ENCODE measurements around the gene TOPAZ1.

The TOPAZ1 gene

DNA sequence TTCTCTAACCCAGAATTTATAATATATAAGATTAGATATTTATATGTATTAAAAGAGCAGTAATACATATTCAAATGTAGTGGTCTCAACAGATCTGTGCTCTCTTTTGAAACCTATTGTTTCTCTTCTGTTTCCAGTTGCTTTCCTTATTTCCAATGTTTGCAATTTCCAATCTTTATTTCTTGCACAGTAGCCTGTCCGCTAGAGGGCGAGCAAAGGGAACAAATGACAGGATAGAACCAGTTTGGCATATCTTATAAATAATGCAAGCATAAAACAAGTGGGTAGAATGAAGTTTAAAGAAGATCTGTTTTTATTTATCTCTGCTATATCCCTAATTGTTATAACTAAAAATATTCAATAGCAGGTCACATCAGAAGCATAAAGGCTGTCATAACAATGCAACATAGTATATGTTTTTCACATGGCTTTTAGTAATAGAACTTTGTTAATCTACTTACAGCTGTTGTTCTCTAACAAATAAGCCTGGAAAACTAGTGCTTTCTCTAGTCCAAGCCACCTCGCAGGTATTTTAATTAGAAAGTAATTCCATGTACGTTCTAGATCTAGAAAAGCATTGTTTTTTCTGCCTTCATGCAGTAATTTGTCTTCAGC is 81.8 kb downstream of the TOPAZ1 start:
- Histone ChIP-seq H3K4me1 (ENCODE audit: low read length) (no peaks in the 10 kb centered on the region), H3K9me3 (ENCODE audit: insufficient read depth, low read length) (no peaks in the 10 kb centered on the region), H2AFZ (ENCODE audit: low read depth, low read length) (no peak overlapping the region), H3K4me2 (ENCODE audit: low read length) (no peak overlapping the region), H3K4me3 (ENCODE audit: low read length) (no peak overlapping the region), H3K36me3 (replicated peaks; ENCODE audit: low read depth, low read length) (no peaks in the 10 kb centered on the region), H4K20me1 (ENCODE audit: insufficient read depth, low read length) (no peaks in the 10 kb centered on the region), H3K27me3 (ENCODE audit: low read depth, low read length) (peaks cover 6% of the 10 kb centered on the region; the same call in 1 of the 2 replicates), H3K27ac (ENCODE audit: low read length) (no peak overlapping the region), H3K9ac (ENCODE audit: low read length) (no peak overlapping the region), H3K79me2 (ENCODE audit: low read length) (no peaks in the 10 kb centered on the region)
- TF ChIP-seq, protein P1, sequence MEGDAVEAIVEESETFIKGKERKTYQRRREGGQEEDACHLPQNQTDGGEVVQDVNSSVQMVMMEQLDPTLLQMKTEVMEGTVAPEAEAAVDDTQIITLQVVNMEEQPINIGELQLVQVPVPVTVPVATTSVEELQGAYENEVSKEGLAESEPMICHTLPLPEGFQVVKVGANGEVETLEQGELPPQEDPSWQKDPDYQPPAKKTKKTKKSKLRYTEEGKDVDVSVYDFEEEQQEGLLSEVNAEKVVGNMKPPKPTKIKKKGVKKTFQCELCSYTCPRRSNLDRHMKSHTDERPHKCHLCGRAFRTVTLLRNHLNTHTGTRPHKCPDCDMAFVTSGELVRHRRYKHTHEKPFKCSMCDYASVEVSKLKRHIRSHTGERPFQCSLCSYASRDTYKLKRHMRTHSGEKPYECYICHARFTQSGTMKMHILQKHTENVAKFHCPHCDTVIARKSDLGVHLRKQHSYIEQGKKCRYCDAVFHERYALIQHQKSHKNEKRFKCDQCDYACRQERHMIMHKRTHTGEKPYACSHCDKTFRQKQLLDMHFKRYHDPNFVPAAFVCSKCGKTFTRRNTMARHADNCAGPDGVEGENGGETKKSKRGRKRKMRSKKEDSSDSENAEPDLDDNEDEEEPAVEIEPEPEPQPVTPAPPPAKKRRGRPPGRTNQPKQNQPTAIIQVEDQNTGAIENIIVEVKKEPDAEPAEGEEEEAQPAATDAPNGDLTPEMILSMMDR (IDR thresholded peaks at IDR 0.05; ENCODE audit: low read depth, low read length), result peak; percentile 95
- no peak for TF ChIP-seq EZH2phosphoT487 (IDR thresholded peaks at IDR 0.05; ENCODE audit: low read depth)

DNA sequence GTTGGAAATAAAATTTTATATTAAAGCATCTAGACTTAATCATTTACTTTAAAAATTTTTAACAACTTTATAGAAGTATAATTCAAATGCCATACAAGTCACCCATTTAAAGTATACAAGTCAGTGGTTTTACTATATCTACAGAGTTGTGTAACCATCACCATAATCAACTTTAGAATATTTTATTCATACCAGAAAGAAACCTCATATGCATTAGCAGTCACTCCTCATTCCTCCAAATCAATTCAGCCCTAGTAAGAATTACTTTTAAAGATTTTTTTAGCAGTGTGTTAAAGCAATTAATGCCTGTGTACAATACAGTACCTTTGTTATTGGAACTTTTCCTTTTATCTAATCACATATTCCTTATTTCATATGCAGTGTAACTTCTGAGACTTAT is 82.9 kb downstream of the TOPAZ1 start:
- H3K9me3 ChIP-seq (ENCODE audit: insufficient read depth, low read length), result no peaks in the 10 kb centered on the region
- TF ChIP-seq EZH2phosphoT487 (IDR thresholded peaks at IDR 0.05; ENCODE audit: low read depth), result no peak
- TF ChIP-seq, protein P1 (IDR thresholded peaks at IDR 0.05; ENCODE audit: low read depth, low read length), result no peak
- no peaks in the 10 kb centered on the region for H4K20me1 ChIP-seq (ENCODE audit: insufficient read depth, low read length)
- H3K9ac ChIP-seq (ENCODE audit: low read length), result no peak overlapping the region
- no peak overlapping the region for H3K27ac ChIP-seq (ENCODE audit: low read length)
- no peak overlapping the region for H2AFZ ChIP-seq (ENCODE audit: low read depth, low read length)
- no peaks in the 10 kb centered on the region for H3K79me2 ChIP-seq (ENCODE audit: low read length)
- H3K27me3 ChIP-seq (ENCODE audit: low read depth, low read length), result peaks cover 6% of the 10 kb centered on the region; the same call in 1 of the 2 replicates
- no peak overlapping the region for H3K4me2 ChIP-seq (ENCODE audit: low read length)
- H3K4me3 ChIP-seq (ENCODE audit: low read length), result no peak overlapping the region
- H3K4me1 ChIP-seq (ENCODE audit: low read length), result no peaks in the 10 kb centered on the region
- H3K36me3 ChIP-seq (replicated peaks; ENCODE audit: low read depth, low read length), result no peaks in the 10 kb centered on the region

DNA sequence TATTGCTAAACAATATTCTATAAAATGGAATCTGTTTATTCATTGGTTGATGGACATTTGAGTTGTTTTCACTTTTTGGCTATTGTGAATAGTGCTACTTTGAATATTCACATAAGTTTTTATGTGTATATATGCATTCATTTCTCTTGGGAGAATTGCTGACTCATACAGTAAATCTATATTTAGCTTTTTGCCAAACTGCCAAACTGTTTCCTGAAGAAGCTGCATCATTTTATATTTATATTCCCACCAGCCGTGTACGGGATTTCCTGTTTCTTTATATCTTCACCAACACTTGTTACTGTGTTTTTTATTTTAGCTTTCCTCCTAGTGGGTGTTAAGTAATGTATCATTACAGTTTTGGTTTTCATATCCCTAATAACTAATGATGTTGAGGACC is 84.3 kb downstream of the TOPAZ1 start:
- Histone ChIP-seq H3K27me3 (ENCODE audit: low read depth, low read length) (peaks cover 6% of the 10 kb centered on the region; the same call in 1 of the 2 replicates), H3K9ac (ENCODE audit: low read length) (no peak overlapping the region), H4K20me1 (ENCODE audit: insufficient read depth, low read length) (no peaks in the 10 kb centered on the region), H3K9me3 (ENCODE audit: insufficient read depth, low read length) (no peaks in the 10 kb centered on the region), H2AFZ (ENCODE audit: low read depth, low read length) (no peak overlapping the region), H3K36me3 (replicated peaks; ENCODE audit: low read depth, low read length) (no peaks in the 10 kb centered on the region), H3K4me3 (ENCODE audit: low read length) (no peak overlapping the region), H3K4me2 (ENCODE audit: low read length) (no peak overlapping the region), H3K27ac (ENCODE audit: low read length) (no peak overlapping the region), H3K79me2 (ENCODE audit: low read length) (no peaks in the 10 kb centered on the region), H3K4me1 (ENCODE audit: low read length) (no peaks in the 10 kb centered on the region)
- TF ChIP-seq, protein P1 (IDR thresholded peaks at IDR 0.05; ENCODE audit: low read depth, low read length), result no peak
- no peak for TF ChIP-seq EZH2phosphoT487 (IDR thresholded peaks at IDR 0.05; ENCODE audit: low read depth)

DNA sequence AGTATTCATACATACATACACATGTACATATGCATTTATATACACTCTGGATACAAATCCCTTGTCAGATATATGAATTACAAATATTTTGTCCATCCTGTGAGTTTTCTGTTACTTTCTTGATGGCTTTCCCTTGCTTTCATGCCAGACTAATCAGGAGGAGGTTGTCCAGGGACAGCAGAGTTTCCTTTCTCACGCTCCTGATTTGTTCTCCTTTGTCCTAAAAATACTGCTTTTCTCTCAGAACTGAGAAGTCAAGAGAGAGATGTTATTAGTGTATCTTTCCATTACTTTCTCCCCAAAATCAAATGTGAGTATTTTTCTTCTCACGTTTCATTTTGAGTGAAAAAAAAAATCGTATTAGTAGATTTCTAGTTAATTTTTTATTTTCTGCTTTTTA is 84.8 kb downstream of the TOPAZ1 start:
- H3K4me2 ChIP-seq (ENCODE audit: low read length), result no peak overlapping the region
- H2AFZ ChIP-seq (ENCODE audit: low read depth, low read length), result no peak overlapping the region
- no peak for TF ChIP-seq EZH2phosphoT487 (IDR thresholded peaks at IDR 0.05; ENCODE audit: low read depth)
- TF ChIP-seq, protein P1 (IDR thresholded peaks at IDR 0.05; ENCODE audit: low read depth, low read length), result no peak
- H3K27me3 ChIP-seq (ENCODE audit: low read depth, low read length), result peaks cover 3% of the 10 kb centered on the region; the same call in 1 of the 2 replicates
- no peak overlapping the region for H3K27ac ChIP-seq (ENCODE audit: low read length)
- H3K79me2 ChIP-seq (ENCODE audit: low read length), result no peaks in the 10 kb centered on the region
- H3K4me3 ChIP-seq (ENCODE audit: low read length), result no peak overlapping the region
- no peak overlapping the region for H3K9ac ChIP-seq (ENCODE audit: low read length)
- no peaks in the 10 kb centered on the region for H3K9me3 ChIP-seq (ENCODE audit: insufficient read depth, low read length)
- H3K4me1 ChIP-seq (ENCODE audit: low read length), result no peaks in the 10 kb centered on the region
- H4K20me1 ChIP-seq (ENCODE audit: insufficient read depth, low read length), result no peaks in the 10 kb centered on the region
- H3K36me3 ChIP-seq (replicated peaks; ENCODE audit: low read depth, low read length), result no peaks in the 10 kb centered on the region

Measured in OCI-LY3 (cell line).